Measurements from ENCODE around the gene TUBB4A.
"Not testable (repeated sequence)": the region's sequence is repeated elsewhere in the genome, so short reads cannot be mapped to it uniquely, and the experiment has no call there.

The TUBB4A gene

GRCh38 chr19:6501740-6502648, at the start of gene TUBB4A:
Gene TUBB4A (minus strand): TSS chr19:6502309. CDS start chr19:6502212, 97 bp downstream.
- peak within 1 kb of the TSS; percentile 41 for H3K4me3 ChIP-seq (ENCODE audit: low read depth, low read length)

GRCh38 chr19:6551091-6551490, 49.0 kb upstream of the TUBB4A start:
- H3K4me3 ChIP-seq (ENCODE audit: low read depth, low read length), result no peak overlapping the region

GRCh38 chr19:6550679-6551078, 48.6 kb upstream of the TUBB4A start:
- not testable (repeated sequence) for H3K4me3 ChIP-seq (ENCODE audit: low read depth, low read length)

- no peak overlapping the region for H3K4me3 ChIP-seq (ENCODE audit: low read depth, low read length)
Measured at GRCh38 chr19:6543866-6544347, 41.8 kb upstream of the TUBB4A start.

GRCh38 chr19:6540918-6541689, 39.0 kb upstream of the TUBB4A start:
- H3K4me3 ChIP-seq (ENCODE audit: low read depth, low read length), result no peak overlapping the region

GRCh38 chr19:6539514-6539913, 37.4 kb upstream of the TUBB4A start:
- H3K4me3 ChIP-seq (ENCODE audit: low read depth, low read length), result no peak overlapping the region

GRCh38 chr19:6535558-6536137, 33.5 kb upstream of the TUBB4A start:
- H3K4me3 ChIP-seq (ENCODE audit: low read depth, low read length), result no peak overlapping the region

GRCh38 chr19:6534451-6535093, 32.5 kb upstream of the TUBB4A start:
- H3K4me3 ChIP-seq (ENCODE audit: low read depth, low read length), result peak overlapping the region; percentile 1

GRCh38 chr19:6533746-6534418, 31.8 kb upstream of the TUBB4A start:
- no peak overlapping the region for H3K4me3 ChIP-seq (ENCODE audit: low read depth, low read length)

GRCh38 chr19:6533000-6533328, 30.9 kb upstream of the TUBB4A start:
- H3K4me3 ChIP-seq (ENCODE audit: low read depth, low read length), result no peak overlapping the region

- peak overlapping the region; percentile 39 for H3K4me3 ChIP-seq (ENCODE audit: low read depth, low read length)
Measured at GRCh38 chr19:6532244-6532999, 30.3 kb upstream of the TUBB4A start.

GRCh38 chr19:6531956-6532243, 29.8 kb upstream of the TUBB4A start:
- H3K4me3 ChIP-seq (ENCODE audit: low read depth, low read length), result peak overlapping the region; percentile 28

GRCh38 chr19:6531163-6531955, 29.2 kb upstream of the TUBB4A start:
- H3K4me3 ChIP-seq (ENCODE audit: low read depth, low read length), result peak overlapping the region; percentile 28

GRCh38 chr19:6530386-6531162, 28.5 kb upstream of the TUBB4A start, which contains the start of gene TNFSF9:
Gene TNFSF9 (plus strand): TSS chr19:6531026. CDS start chr19:6531037, 11 bp downstream.
- peak within 1 kb of the TSS; percentile 28 for H3K4me3 ChIP-seq (ENCODE audit: low read depth, low read length)

- no peak overlapping the region for H3K4me3 ChIP-seq (ENCODE audit: low read depth, low read length)
Measured at GRCh38 chr19:6529937-6530385, 27.9 kb upstream of the TUBB4A start.

GRCh38 chr19:6529351-6529750, 27.2 kb upstream of the TUBB4A start:
- H3K4me3 ChIP-seq (ENCODE audit: low read depth, low read length), result no peak overlapping the region

- no peak overlapping the region for H3K4me3 ChIP-seq (ENCODE audit: low read depth, low read length)
Measured at GRCh38 chr19:6528544-6529121, 26.5 kb upstream of the TUBB4A start.
